ENCODE results near the gene FER1L5.

FER1L5 gene

GRCh38 chr2:96680561-96681141 is 38.1 kb downstream of the FER1L5 start:
- no peak for DNase-seq (ENCODE audit: low read depth in 2 of 2)

DNA sequence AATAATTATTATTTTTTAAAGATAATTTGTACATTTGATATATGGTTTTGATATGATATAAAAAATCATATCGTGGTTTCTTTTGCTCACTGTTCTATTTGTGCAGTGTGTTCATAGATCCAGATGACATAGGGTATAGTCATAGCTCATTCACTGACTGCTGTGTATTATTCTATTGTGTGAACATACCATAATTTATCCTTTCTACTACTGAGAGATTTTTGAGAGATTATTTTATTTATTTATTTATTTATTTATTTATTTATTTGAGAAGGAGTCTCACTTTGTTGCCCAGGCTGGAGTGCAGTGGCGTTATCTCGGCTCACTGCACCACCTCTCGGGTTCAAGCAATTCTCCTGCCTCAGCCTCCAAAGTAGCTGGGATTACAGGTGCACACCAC is 39.0 kb downstream of the FER1L5 start:
- no peak for DNase-seq (ENCODE audit: low read depth in 2 of 2)

DNA sequence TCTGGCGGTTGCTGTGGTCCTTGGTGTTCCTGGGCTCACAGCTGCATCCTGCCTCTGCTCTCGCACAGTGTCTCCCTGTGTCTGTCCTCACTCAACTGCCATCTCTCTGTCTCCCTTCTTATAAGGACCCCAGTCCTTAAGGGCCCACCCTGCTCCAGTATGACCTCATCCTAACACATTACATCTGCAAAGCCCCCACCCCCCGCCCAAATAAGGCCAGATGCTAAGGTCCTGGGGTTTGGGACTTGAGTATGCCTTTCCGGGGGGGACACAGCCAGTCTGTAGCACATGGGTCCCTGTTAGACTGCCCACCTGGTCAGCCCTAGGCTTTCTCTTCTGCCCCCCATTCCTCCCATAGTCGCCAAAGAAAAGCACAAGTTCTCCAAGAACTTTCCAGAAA is 40.7 kb downstream of the FER1L5 start:
- no peak for DNase-seq (ENCODE audit: low read depth in 2 of 2)

DNA sequence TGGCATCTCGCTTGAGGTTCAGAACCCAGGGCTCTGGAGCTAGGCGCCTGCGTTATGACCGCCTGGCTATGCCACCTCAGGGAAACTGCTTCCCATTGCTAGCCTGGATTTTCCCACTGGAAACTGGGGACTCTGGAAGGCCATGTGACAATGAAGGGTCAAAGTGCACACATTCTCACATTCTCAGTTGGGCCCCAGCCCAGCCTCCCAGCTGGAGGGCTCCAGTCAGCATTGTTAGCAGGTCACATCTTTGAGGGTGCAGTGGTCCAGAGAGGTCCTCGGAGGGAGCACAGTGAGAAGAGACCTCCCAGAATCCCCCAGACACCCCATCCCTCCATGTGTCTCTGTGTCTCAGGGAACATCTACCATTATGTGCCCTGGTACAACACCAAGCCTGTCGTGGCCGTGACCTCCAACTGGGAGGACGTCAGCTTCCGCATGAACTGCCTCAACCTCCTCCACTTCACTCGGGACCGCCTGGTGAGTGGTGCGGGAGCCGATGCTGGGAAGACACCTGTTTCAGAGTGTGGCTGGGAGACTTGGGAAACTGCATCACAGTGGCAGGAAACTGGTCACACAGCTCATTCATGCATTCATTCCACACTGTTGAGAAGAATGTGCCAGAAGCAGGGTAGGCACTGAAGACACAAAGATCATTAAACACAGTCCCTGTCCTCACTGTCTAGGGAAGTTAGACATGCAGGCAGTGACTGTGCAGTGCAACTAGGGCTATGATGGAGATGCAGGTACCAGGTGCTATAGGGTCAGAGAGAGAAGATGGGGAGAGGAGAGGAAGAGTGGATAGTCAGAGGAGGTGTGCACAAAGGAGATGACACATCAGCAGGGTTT is 41.6 kb downstream of the FER1L5 start:
- DNase-seq (ENCODE audit: low read depth in 2 of 2), result no peak

- no peak for DNase-seq (ENCODE audit: low read depth in 2 of 2)
Measured at GRCh38 chr2:96684883-96685576, 42.5 kb downstream of the FER1L5 start.

DNA sequence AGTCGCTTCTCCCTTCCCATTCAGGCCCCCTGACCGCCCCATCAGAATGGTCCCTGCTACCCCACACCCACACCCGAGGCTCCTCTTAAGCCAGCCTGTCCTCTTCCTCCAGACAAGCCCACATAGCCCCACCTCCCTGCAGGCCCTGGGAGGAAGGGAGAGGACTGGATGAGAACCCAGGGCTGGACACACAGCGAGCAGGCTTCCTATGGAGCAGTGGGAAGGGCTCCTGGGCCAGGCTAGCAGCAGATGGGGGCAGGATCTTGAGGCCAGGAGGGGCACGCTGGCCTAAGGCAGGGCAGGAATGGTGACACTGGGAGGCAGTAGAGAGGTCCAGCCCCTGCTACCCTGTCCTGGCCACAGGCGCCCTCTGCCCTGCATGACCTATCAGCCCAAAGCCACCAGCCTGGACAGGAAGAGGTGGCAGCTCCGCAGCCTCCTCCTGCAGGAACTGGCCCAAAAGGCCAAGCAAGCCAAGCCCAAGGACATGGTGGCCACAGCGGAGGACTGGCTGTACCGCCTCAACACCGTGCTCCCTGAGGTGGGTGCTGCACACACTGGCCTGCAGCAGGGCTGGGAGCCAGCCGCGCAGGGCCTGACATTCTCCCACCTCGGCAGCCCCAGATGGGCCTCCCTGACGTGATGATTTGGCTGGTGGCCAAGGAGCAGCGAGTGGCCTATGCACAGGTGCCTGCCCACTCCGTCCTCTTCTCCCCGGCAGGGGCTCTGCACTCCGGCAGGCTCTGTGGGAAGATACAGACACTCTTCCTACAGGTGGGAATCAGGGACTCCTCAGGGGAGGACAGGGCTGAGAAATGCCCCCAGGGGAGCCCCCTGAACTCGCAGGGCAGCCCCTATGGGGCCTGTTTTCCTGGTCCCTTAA is 43.3 kb downstream of the FER1L5 start:
- no peak for DNase-seq (ENCODE audit: low read depth in 2 of 2)

DNA sequence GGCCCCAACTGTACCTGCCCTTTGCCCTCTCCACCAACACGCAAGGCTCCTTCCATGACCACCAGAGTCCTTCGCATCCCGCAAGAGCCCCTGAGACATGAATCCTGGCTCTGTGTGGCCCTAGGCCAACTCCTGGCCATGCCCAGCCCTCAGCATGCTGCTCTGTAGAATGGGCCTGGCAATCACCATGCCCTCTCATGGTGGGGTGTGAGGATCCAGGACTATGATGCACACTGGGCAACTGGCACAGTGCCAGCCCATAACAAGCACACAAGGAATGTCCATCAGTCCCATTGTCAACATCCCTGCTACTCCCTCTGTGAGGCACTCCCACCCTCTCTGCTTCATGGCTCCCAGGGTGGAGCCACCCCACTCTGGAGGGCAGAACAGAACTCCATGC is 44.7 kb downstream of the FER1L5 start:
- no peak for DNase-seq (ENCODE audit: low read depth in 2 of 2)

- no peak for DNase-seq (ENCODE audit: low read depth in 2 of 2)
Measured at GRCh38 chr2:96687711-96688640, 45.4 kb downstream of the FER1L5 start.

DNA sequence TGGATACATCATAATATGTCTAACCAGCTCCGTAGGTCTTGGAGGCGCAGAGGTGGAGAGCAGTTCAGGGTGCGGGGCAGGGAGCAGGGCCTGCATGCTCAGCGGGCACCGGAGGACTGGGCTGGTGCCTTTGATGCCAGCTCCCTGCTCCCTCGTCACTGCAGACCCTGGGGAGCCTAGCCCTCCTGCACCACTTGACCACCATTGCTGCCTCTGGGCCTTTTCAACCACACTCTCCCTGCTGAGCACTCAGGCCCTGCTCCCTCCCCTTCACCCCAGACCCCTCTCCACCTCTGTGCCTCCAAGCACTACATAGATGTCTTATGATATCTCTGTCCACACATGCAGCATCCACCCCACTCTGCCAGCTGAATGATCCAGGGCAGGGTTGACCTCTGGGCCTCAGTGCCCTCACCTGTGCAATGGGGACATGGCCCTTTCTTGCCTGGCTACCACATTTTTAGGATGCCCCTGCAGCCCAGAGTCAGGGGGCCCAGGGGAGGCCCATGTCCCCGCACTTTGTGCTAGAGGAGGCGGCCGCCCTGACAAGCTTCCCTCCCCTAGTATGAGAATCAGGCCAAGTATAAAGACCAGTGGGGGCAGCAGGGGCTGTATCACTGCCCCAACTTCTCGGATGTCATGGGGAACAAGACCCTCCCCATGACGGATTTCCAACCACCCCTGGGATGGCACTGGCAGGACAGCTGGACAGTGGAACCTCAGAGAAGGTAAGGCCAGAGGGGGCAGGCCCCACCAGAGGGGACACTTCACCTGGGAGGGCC is 46.3 kb downstream of the FER1L5 start:
- DNase-seq (ENCODE audit: low read depth in 2 of 2), result no peak

DNA sequence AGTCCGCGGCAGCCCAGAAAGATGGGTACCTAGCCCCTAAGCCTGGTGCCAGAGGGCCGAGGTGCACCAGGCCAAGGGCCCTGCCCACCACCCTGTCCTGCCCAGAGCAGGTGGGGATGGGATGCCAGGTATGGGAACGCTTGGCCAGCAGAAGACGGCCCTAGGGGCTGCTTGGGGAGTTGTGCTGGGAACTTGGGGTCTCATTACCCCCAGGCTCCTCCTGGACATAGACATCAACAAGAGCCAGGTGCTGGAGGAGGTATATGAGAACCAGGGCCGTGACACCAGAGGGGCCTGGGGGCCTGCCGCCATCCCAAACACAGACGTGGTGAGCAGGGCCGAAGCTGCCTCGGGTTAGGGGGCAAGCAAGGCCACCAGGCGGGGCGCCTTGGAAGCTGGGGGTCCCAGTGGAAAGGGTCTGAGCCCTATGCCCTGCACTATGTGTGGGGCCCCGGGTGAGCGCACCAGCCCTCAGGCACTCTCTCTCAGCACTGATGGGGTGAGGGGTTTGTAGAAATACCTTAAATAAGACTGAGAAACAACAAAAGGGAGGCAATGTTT is 46.9 kb downstream of the FER1L5 start:
- DNase-seq (ENCODE audit: low read depth in 2 of 2), result no peak

DNA sequence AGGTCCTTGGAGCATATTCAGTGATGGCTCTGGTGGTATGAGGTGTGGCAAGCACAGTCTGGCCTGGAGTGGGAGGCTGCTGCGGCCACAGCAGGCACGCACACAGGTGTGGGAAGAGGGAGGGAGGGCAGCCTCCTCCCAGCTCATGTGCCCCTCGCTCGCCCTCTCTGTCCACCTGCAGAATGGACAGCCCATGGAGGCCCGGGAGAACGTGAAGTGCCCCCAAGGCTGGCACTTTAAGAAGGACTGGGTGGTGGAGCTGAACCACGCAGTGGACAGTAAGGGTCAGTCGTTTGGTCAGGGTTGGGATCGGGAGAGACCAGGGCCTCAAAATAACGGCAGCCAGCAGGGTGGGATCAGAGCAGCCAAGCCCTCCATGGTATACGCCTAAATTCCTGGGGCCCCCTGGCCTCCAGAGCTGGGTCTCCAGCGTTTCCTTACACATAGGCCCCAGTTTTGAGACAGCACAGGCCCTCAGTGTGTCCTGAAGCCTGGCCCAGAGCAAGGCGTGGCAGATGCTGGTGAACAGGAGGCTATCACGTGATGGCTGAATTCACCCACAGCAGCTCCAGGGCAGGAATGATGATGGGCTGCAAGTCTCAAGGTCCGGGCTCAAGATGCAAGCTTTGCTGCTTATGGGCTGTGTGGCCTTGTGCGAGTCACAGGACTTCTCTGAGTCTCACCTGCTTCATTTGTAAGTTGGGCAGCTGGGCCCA is 47.9 kb downstream of the FER1L5 start:
- DNase-seq (ENCODE audit: low read depth in 2 of 2), result no peak

DNA sequence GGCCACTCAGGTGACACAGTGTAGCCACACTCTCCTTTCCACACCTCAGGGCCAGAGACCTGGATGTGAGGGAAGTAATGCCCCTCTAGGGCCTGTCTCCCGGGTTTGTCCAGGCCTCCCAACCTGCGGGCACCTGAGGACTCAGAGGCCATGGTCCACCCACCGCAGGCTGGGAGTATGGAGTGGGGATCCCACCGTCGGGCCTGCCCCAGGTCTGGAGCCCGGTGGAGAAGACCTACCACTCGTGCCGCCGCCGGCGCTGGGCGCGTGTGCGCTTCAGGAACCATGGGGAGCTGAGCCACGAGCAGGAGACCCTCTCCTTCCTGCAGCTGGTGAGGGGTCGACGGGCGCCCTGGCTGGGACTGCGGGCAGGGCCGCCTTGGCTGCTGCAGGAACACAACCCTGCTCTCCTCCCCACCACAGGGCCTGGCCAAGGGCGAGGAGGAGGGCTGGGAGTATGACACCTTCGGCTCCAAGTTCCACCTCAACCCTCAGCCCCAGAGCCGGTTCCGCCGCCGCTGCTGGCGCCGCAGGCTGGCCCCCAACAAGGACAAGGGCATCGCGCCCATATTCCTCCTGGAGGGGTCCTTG is 48.6 kb downstream of the FER1L5 start:
- no peak for DNase-seq (ENCODE audit: low read depth in 2 of 2)

- DNase-seq (ENCODE audit: low read depth in 2 of 2), result no peak
Measured at GRCh38 chr2:96692094-96692971, 49.8 kb downstream of the FER1L5 start.

DNA sequence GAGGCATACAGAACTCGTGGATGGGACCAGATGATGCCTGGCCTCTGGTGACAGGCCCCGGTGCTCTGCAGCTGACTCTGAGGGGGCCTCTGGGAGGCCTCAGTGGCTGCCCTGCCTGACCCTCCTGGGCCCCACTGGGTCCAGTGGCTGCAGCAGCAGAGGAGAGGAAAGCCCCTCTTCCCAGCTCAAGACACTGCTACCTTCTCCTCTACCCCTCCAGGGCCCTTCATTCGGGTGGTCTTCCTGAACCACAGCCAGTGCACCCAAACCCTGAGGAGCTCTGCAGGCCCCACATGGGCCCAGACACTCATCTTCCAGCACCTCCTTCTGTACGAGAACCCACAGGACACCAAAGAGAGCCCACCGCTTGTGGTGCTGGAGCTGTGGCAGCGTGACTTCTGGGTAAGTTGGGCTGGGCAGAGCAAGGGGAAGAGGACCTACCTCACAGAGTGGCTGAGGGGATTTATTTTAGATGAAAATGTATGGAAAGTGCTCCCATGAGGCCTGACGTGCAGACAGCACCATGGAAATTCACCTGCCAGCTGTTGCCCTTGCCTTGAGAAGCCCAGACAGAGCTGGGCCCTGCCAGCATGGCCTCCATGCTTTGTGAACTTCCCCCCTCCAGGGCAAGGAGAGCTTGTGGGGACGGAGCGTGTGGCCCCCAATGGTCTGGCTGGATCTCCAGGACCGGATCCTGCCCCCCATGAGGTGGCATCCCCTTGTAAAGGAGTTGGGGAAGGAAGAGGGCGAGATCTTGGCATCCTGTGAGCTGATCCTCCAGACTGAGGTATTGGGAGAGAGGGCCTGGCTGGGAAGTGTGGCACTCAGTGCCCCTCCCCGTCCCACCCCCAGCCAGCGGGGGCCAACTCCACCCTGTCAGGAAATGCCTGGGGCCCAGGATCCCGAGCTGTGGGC is 51.0 kb downstream of the FER1L5 start:
- DNase-seq (ENCODE audit: low read depth in 2 of 2), result no peak

DNA sequence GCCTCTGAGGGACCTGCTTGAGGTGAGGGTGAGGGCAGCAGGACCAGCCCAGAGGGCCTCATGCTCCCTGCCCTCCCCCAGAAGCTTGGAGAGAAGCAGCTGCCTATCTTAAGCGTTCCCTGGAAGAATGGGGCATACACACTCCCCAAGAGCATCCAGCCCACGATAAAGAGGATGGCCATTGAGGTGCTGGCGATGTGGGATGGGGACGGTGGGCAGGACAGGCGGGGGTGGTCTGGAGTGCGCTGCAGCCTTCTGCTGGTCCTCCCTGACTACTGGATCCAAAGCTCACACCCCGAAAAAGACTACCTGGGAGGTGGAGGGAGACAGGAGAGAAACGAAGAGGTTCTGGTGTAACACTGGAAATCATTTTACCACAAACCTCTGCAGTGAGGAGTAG is 51.7 kb downstream of the FER1L5 start:
- DNase-seq (ENCODE audit: low read depth in 2 of 2), result no peak

DNA sequence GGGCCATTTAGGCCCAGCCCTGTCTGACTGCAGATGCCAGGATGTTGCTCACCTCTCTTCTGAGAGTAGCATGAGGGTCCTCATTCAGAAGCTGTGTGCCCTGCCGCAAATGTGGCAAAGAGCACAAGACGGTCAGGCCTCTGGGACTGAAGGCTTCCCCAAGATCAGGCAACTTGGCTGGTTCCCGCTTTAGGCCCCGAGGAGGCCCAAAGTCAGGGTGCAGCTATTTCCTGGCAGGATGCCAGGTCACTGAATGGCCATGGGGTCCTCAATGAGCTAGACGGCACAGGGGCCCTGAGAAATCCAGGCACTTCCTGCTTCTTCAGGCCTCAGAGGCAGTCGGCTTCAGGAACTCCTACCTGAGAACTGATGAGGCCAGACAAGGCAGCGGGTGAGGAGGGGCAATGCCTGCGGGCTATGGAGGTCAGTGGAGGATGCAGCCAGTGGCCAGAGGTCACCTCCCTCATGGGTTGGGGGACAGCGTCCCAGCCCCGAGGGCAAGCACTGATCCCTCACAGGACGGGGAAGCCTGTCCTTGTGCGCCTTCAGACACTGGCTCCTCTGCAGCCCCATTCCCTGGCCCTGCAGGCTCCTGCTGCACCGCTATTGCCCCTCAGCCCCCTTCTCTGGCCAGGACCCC is 52.4 kb downstream of the FER1L5 start:
- no peak for DNase-seq (ENCODE audit: low read depth in 2 of 2)
